ENCODE results near the gene CEACAM1. TPM values are rescaled to one million over a fixed set of nuclear protein-coding genes. Genes with fewer than 3 reads are reported as not detected.
A peak's percentile ranks its signal among the peaks of the same experiment; 100 is the strongest.

CEACAM1 gene
- total RNA-seq = under 1 TPM; 0.46 to 0.78 TPM
- 0.15 TPM for polyA plus RNA-seq

DNA sequence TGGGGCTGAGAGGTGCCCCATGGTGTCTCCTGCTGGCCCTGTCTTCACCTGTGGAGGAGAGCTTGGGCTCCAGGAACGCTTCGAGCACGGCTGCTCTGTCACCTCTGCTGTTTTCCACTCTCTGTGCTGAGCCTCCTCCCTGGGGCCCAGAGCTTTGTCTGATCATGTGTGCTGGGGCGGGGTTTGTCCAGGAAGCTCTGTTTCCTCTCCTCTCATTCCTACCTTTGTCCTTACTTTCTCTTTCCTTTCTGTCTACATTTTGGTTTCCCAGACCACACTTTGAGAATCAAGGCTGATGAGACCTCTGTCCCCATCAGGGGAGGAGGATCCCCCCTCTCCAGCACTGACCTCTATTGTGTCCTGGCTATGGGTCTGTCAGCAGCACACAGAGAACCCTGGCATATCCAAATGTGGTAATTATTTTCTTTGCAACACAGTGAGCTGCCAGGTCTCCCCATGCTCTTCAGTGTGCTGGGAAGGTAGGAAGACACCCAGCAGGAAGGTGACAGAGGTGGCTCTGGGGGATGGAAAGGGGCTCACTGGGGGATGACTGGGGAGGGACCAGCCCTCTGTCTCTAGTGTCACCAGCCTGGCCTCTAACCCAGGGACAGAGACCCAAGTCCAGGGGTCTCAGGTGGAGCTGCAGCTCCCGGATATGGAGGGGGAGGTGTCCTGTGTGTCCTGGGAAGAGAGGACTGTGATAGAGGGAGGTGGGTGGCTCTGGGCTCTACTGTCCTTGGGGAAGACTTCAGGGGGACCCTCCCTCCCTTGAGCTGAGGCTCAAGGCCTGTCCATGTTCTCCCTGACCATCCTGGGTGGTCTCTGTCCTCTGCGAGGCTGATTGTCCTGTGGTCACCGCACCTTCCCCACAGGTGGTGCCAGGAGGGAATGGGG lies at the start of gene CEACAM1:
Gene CEACAM1, minus strand, starts transcription at position 128 of the 894 bp plus-strand sequence. Its CDS starts 107 bp downstream, at position 21.
- Histone ChIP-seq H3K9me3 (ENCODE audit: low read length) (no peaks in the 10 kb centered on the region), H3K27me3 (ENCODE audit: insufficient read depth, low read length, poor library complexity, severe bottlenecking) (no peaks in the 10 kb centered on the region), H3K4me1 (ENCODE audit: insufficient read depth, low read length) (peaks cover 25% of the 10 kb centered on the region), H3K27ac (ENCODE audit: low read depth, low read length) (no peak within 1 kb of the TSS), H3K4me3 (ENCODE audit: low read length) (peak within 1 kb of the TSS; percentile 46), H3K36me3 (ENCODE audit: insufficient read depth, low read length) (no peaks in the 10 kb centered on the region)
- Mint-ChIP-seq H3K9me3 (no peaks in the 10 kb centered on the region), H3K36me3 (peaks cover 0 to 3% (median 0%) of the 10 kb centered on the region in 3 donors), H3K27me3 (peaks cover 0 to 1% of the 10 kb centered on the region in 2 donors), H3K4me3 (peak within 1 kb of the TSS; percentile 51 to 86 (median 73)), H3K4me1 (peaks cover 20 to 28% (median 27%) of the 10 kb centered on the region in 3 donors), H3K27ac (peak within 1 kb of the TSS; percentile 31 to 97 (median 88))
- POLR2A ChIA-PET = interaction anchor here (0.6 kb wide), 1 partner anchor 131 kb away, joined by 3 read pairs; no protein-coding TSS in a partner anchor
- DNase-seq = peak in 3 of 5 donors; percentile 12 to 28 (median 16)
- CTCF ChIA-PET = interaction anchor here (1.0 to 4.5 kb wide), 13 partner anchors 10 to 90 kb away, joined by 3 to 62 read pairs (median 4); no protein-coding TSS in a partner anchor

DNA sequence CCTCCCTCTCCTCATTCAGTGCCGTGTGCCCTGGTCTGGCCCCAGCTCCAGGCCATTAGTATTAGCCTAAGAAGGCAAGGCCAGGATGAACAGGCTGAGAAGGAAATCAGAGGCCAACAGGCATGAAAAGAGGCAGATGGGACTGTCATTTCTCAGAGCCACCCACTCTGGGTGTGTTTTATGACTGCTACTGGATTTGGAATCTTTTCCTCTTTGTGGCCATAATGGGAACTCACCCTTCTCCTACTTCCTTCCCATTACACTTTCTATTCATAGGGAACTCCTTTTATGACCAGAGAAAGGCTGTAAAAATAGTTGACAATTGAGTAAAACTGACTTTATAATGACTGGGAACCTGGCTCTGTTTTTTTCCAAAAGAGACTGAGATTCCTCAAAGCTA lies 48.7 kb upstream of the CEACAM1 start:
- H3K9me3 ChIP-seq (ENCODE audit: low read length) = no peaks in the 10 kb centered on the region
- peaks cover 8 to 55% of the 10 kb centered on the region in 2 donors for H3K27me3 Mint-ChIP-seq
- no peaks in the 10 kb centered on the region for H3K27me3 ChIP-seq (ENCODE audit: insufficient read depth, low read length, poor library complexity, severe bottlenecking)
- peaks cover 0 to 7% (median 0%) of the 10 kb centered on the region in 3 donors for H3K36me3 Mint-ChIP-seq
- POLR2A ChIA-PET = no interaction called here
- H3K4me3 Mint-ChIP-seq = no peak overlapping the region
- DNase-seq = no peak
- no peaks in the 10 kb centered on the region for H3K9me3 Mint-ChIP-seq
- CTCF ChIA-PET = no interaction called here
- no peaks in the 10 kb centered on the region for H3K4me1 Mint-ChIP-seq
- no peaks in the 10 kb centered on the region for H3K36me3 ChIP-seq (ENCODE audit: insufficient read depth, low read length)
- H3K27ac Mint-ChIP-seq = no peak overlapping the region
- H3K27ac ChIP-seq (ENCODE audit: low read depth, low read length) = no peak overlapping the region
- no peak overlapping the region for H3K4me3 ChIP-seq (ENCODE audit: low read length)
- H3K4me1 ChIP-seq (ENCODE audit: insufficient read depth, low read length) = no peaks in the 10 kb centered on the region

DNA sequence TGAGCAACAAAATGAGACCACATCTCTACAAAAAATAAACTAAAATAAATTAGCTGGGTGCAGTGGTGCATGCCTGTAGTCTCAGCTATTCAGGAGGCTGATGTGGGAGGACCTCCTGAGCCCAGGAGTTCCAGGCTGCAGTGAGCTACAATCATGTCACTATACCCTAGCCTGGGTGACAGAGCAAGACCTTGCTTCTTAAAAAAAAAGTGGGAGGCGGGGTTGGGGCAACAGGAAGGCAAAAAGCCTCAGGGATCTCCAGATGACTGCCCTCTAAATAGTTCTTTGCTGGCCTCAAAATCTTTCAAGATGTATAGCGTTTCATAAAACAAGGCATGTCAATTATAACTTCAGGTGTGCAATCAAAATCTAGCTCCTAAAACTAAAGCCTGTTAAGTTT lies 48.0 kb upstream of the CEACAM1 start:
- ChIA-PET POLR2A (no interaction called here), CTCF (no interaction called here)
- no peaks in the 10 kb centered on the region for H3K36me3 ChIP-seq (ENCODE audit: insufficient read depth, low read length)
- peaks cover 0 to 7% (median 0%) of the 10 kb centered on the region in 3 donors for H3K36me3 Mint-ChIP-seq
- no peaks in the 10 kb centered on the region for H3K9me3 Mint-ChIP-seq
- DNase-seq = no peak
- no peaks in the 10 kb centered on the region for H3K4me1 ChIP-seq (ENCODE audit: insufficient read depth, low read length)
- H3K4me3 ChIP-seq (ENCODE audit: low read length) = no peak overlapping the region
- no peaks in the 10 kb centered on the region for H3K9me3 ChIP-seq (ENCODE audit: low read length)
- no peaks in the 10 kb centered on the region for H3K27me3 ChIP-seq (ENCODE audit: insufficient read depth, low read length, poor library complexity, severe bottlenecking)
- H3K4me3 Mint-ChIP-seq = no peak overlapping the region
- no peak overlapping the region for H3K27ac ChIP-seq (ENCODE audit: low read depth, low read length)
- H3K4me1 Mint-ChIP-seq = no peaks in the 10 kb centered on the region
- peaks cover 8 to 60% of the 10 kb centered on the region in 2 donors for H3K27me3 Mint-ChIP-seq
- no peak overlapping the region for H3K27ac Mint-ChIP-seq

DNA sequence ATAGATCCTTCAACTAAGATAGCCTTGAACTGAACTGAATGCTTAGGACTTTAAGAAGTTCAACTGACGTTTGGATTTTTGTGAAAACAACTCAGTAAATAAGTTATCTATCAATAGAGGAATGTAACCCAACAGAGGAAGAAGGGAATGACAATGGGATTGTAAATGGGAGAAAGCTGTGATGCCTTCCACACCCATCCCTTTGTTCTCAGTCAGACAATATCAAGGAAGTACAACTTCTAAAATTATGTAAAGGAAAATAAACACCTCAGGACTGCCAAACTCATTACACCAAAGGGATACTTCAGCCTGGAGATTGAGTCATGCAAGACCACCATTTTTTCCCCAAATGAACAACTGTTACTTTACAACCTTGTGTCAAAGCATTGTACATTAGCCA lies 45.4 kb upstream of the CEACAM1 start:
- Histone ChIP-seq H3K27ac (ENCODE audit: low read depth, low read length) (no peak overlapping the region), H3K4me1 (ENCODE audit: insufficient read depth, low read length) (no peaks in the 10 kb centered on the region), H3K27me3 (ENCODE audit: insufficient read depth, low read length, poor library complexity, severe bottlenecking) (no peaks in the 10 kb centered on the region), H3K36me3 (ENCODE audit: insufficient read depth, low read length) (no peaks in the 10 kb centered on the region), H3K4me3 (ENCODE audit: low read length) (no peak overlapping the region), H3K9me3 (ENCODE audit: low read length) (no peaks in the 10 kb centered on the region)
- Mint-ChIP-seq H3K4me3 (no peak overlapping the region), H3K27ac (no peak overlapping the region), H3K4me1 (no peaks in the 10 kb centered on the region), H3K36me3 (peaks cover 0 to 7% (median 0%) of the 10 kb centered on the region in 3 donors), H3K27me3 (peaks cover 8 to 52% of the 10 kb centered on the region in 2 donors), H3K9me3 (no peaks in the 10 kb centered on the region)
- CTCF ChIA-PET = interaction anchor here (1.2 kb wide), 1 partner anchor 23 kb away, joined by 4 read pairs; no protein-coding TSS in a partner anchor
- POLR2A ChIA-PET = no interaction called here
- DNase-seq = no peak

- Histone ChIP-seq H3K27me3 (ENCODE audit: insufficient read depth, low read length, poor library complexity, severe bottlenecking) (no peaks in the 10 kb centered on the region), H3K4me1 (ENCODE audit: insufficient read depth, low read length) (no peaks in the 10 kb centered on the region), H3K27ac (ENCODE audit: low read depth, low read length) (no peak overlapping the region), H3K9me3 (ENCODE audit: low read length) (no peaks in the 10 kb centered on the region), H3K4me3 (ENCODE audit: low read length) (no peak overlapping the region), H3K36me3 (ENCODE audit: insufficient read depth, low read length) (no peaks in the 10 kb centered on the region)
- ChIA-PET POLR2A (no interaction called here), CTCF (no interaction called here)
- Mint-ChIP-seq H3K27ac (peak overlapping the region in 1 of 8 donors; percentile 47), H3K36me3 (peaks cover 0 to 7% (median 0%) of the 10 kb centered on the region in 3 donors), H3K4me1 (peaks cover 0 to 8% (median 0%) of the 10 kb centered on the region in 3 donors), H3K9me3 (no peaks in the 10 kb centered on the region), H3K4me3 (no peak overlapping the region), H3K27me3 (peaks cover 9 to 48% of the 10 kb centered on the region in 2 donors)
- no peak for DNase-seq
Measured at GRCh38 chr19:42571116-42571515, 42.8 kb upstream of the CEACAM1 start.

- H3K27me3 ChIP-seq (ENCODE audit: insufficient read depth, low read length, poor library complexity, severe bottlenecking) = no peaks in the 10 kb centered on the region
- Mint-ChIP-seq H3K27ac (no peak overlapping the region), H3K4me3 (no peak overlapping the region), H3K4me1 (peaks cover 0 to 8% (median 0%) of the 10 kb centered on the region in 3 donors), H3K36me3 (peaks cover 0 to 3% (median 0%) of the 10 kb centered on the region in 3 donors), H3K9me3 (no peaks in the 10 kb centered on the region), H3K27me3 (peaks cover 11 to 44% of the 10 kb centered on the region in 2 donors)
- CTCF ChIA-PET = no interaction called here
- H3K27ac ChIP-seq (ENCODE audit: low read depth, low read length) = no peak overlapping the region
- DNase-seq = no peak
- H3K36me3 ChIP-seq (ENCODE audit: insufficient read depth, low read length) = no peaks in the 10 kb centered on the region
- H3K9me3 ChIP-seq (ENCODE audit: low read length) = no peaks in the 10 kb centered on the region
- POLR2A ChIA-PET = no interaction called here
- H3K4me1 ChIP-seq (ENCODE audit: insufficient read depth, low read length) = no peaks in the 10 kb centered on the region
- H3K4me3 ChIP-seq (ENCODE audit: low read length) = no peak overlapping the region
Measured at GRCh38 chr19:42569193-42569592, 40.9 kb upstream of the CEACAM1 start.

DNA sequence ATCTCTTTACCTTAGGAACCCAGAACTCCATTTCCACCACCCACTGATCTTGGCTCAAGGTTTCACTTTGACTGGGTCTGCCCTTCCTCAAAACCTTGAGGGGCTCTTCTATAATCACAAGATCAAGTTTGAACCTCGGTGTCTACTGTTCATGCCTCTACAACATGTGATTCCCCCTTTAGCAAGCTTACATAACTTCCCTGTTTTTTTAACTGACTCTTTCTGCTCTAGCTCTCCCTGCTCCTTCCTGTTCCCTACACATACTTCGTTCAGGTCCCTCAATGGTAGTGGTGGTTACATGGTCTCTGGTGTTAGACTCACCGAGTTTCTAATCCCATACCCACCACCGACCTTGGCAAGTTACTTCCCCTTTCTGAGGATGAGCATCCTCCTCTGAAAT lies 39.7 kb upstream of the CEACAM1 start:
- no peak for DNase-seq
- H3K27me3 ChIP-seq (ENCODE audit: insufficient read depth, low read length, poor library complexity, severe bottlenecking) = no peaks in the 10 kb centered on the region
- H3K4me3 ChIP-seq (ENCODE audit: low read length) = no peak overlapping the region
- peak overlapping the region in 1 of 7 donors; percentile 14 for H3K4me3 Mint-ChIP-seq
- H3K27ac Mint-ChIP-seq = peak overlapping the region in 1 of 8 donors; percentile 52
- no peaks in the 10 kb centered on the region for H3K9me3 ChIP-seq (ENCODE audit: low read length)
- no peak overlapping the region for H3K27ac ChIP-seq (ENCODE audit: low read depth, low read length)
- ChIA-PET POLR2A (no interaction called here), CTCF (interaction anchor here (1.5 kb wide), 1 partner anchor 29 kb away, joined by 4 read pairs; no protein-coding TSS in a partner anchor)
- no peaks in the 10 kb centered on the region for H3K9me3 Mint-ChIP-seq
- H3K4me1 ChIP-seq (ENCODE audit: insufficient read depth, low read length) = no peaks in the 10 kb centered on the region
- no peaks in the 10 kb centered on the region for H3K36me3 Mint-ChIP-seq
- peaks cover 12 to 38% of the 10 kb centered on the region in 2 donors for H3K27me3 Mint-ChIP-seq
- H3K4me1 Mint-ChIP-seq = peaks cover 0 to 11% (median 1%) of the 10 kb centered on the region in 3 donors
- no peaks in the 10 kb centered on the region for H3K36me3 ChIP-seq (ENCODE audit: insufficient read depth, low read length)

DNA sequence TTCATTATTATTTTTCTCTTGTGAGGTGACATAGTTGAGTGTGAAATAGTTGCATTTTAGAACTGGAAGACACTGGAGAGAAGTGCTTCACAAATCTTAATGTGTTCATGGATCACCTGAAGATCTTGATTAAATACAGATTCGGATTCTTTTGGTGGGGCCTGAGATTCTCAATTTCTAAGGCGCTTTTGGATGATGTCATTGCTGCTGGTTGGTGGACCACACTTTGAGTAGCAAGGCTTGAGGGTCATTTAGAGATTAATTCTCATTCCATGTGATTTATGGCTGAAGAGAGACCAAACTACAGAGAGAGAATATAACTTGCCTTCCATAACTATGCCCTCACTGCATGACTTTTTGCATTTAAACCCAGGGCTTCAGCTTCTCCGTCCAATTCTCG lies 39.3 kb upstream of the CEACAM1 start:
- Mint-ChIP-seq H3K27me3 (peaks cover 12 to 36% of the 10 kb centered on the region in 2 donors), H3K4me1 (peaks cover 0 to 11% (median 1%) of the 10 kb centered on the region in 3 donors), H3K4me3 (peak overlapping the region in 1 of 7 donors; percentile 14), H3K36me3 (no peaks in the 10 kb centered on the region), H3K27ac (peak overlapping the region in 1 of 8 donors; percentile 52), H3K9me3 (no peaks in the 10 kb centered on the region)
- Histone ChIP-seq H3K27ac (ENCODE audit: low read depth, low read length) (no peak overlapping the region), H3K36me3 (ENCODE audit: insufficient read depth, low read length) (no peaks in the 10 kb centered on the region), H3K4me3 (ENCODE audit: low read length) (no peak overlapping the region), H3K27me3 (ENCODE audit: insufficient read depth, low read length, poor library complexity, severe bottlenecking) (no peaks in the 10 kb centered on the region), H3K9me3 (ENCODE audit: low read length) (no peaks in the 10 kb centered on the region), H3K4me1 (ENCODE audit: insufficient read depth, low read length) (no peaks in the 10 kb centered on the region)
- ChIA-PET POLR2A (no interaction called here), CTCF (interaction anchor here (1.5 kb wide), 1 partner anchor 29 kb away, joined by 4 read pairs; no protein-coding TSS in a partner anchor)
- no peak for DNase-seq

All from CD8-positive, alpha-beta memory T cell (primary cell).